ENCODE results near the gene ATG2A. TPM values are rescaled to one million over a fixed set of nuclear protein-coding genes. Genes with fewer than 3 reads are reported as not detected.

The ATG2A gene
- total and polyA plus RNA-seq, 9 of the 15 experiments (the other 6 are each of a cell fraction or from before 2014, with no cell fraction given): 0.25 to 45.9 (median 5.2) TPM

GRCh38 chr11:64878494-64879243, 38.3 kb downstream of the ATG2A start, which contains the start of gene EHD1 (continued):
- TF ChIP-seq, protein P1, sequence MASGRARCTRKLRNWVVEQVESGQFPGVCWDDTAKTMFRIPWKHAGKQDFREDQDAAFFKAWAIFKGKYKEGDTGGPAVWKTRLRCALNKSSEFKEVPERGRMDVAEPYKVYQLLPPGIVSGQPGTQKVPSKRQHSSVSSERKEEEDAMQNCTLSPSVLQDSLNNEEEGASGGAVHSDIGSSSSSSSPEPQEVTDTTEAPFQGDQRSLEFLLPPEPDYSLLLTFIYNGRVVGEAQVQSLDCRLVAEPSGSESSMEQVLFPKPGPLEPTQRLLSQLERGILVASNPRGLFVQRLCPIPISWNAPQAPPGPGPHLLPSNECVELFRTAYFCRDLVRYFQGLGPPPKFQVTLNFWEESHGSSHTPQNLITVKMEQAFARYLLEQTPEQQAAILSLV (tag; IDR thresholded peaks at IDR 0.05): no peak
- TF ChIP-seq, protein P2, sequence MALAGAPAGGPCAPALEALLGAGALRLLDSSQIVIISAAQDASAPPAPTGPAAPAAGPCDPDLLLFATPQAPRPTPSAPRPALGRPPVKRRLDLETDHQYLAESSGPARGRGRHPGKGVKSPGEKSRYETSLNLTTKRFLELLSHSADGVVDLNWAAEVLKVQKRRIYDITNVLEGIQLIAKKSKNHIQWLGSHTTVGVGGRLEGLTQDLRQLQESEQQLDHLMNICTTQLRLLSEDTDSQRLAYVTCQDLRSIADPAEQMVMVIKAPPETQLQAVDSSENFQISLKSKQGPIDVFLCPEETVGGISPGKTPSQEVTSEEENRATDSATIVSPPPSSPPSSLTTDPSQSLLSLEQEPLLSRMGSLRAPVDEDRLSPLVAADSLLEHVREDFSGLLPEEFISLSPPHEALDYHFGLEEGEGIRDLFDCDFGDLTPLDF (CRISPR knock-in tag; IDR thresholded peaks at IDR 0.05): peak; percentile 81; the same call in 1 of the 2 replicates
- TF ChIP-seq, protein P3, sequence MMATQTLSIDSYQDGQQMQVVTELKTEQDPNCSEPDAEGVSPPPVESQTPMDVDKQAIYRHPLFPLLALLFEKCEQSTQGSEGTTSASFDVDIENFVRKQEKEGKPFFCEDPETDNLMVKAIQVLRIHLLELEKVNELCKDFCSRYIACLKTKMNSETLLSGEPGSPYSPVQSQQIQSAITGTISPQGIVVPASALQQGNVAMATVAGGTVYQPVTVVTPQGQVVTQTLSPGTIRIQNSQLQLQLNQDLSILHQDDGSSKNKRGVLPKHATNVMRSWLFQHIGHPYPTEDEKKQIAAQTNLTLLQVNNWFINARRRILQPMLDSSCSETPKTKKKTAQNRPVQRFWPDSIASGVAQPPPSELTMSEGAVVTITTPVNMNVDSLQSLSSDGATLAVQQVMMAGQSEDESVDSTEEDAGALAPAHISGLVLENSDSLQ (IDR thresholded peaks at IDR 0.05): peak; percentile 49; the same call in 1 of the 2 replicates
- no peak for TF ChIP-seq TRIM28 (IDR thresholded peaks at IDR 0.05)
- TF ChIP-seq MED1 (CRISPR knock-in tag; IDR thresholded peaks at IDR 0.05; ENCODE audit: borderline replicate concordance): no peak
- no peak for TF ChIP-seq HMG20B (CRISPR knock-in tag; IDR thresholded peaks at IDR 0.05)
- peak; percentile 59 to 63; a peak in 2 of 4 replicates for TF ChIP-seq TEAD1 (CRISPR knock-in tag; IDR thresholded peaks at IDR 0.05)
- no peak for TF ChIP-seq ZNF785 (CRISPR knock-in tag; IDR thresholded peaks at IDR 0.05)
- peak; percentile 61; the same call in 1 of the 2 replicates for TF ChIP-seq SMARCA4 (IDR thresholded peaks at IDR 0.05)
- peak; percentile 85; the same call in 1 of the 2 replicates for TF ChIP-seq GTF2E2 (tag; IDR thresholded peaks at IDR 0.05)
- no peak for TF ChIP-seq ZBTB5 (IDR thresholded peaks at IDR 0.05)
- TF ChIP-seq RBM14 (IDR thresholded peaks at IDR 0.05; ENCODE audit: borderline replicate concordance, insufficient read depth, low read depth, low read length): no peak
- TF ChIP-seq RBM25 (IDR thresholded peaks at IDR 0.05; ENCODE audit: low read depth, low read length, severe bottlenecking): peak; percentile 94
- no peak for TF ChIP-seq FOXM1 (IDR thresholded peaks at IDR 0.05; ENCODE audit: low read depth)
- no peak for TF ChIP-seq FOXM1 (CRISPR knock-in tag; IDR thresholded peaks at IDR 0.05; ENCODE audit: low read depth)
- no peak for TF ChIP-seq GATA2 (CRISPR knock-in tag; IDR thresholded peaks at IDR 0.05)
- TF ChIP-seq ZBED1 (IDR thresholded peaks at IDR 0.05): no peak
- peak; percentile 85 for TF ChIP-seq SUPT5H (IDR thresholded peaks at IDR 0.05)
- TF ChIP-seq ZFP91 (CRISPR knock-in tag; IDR thresholded peaks at IDR 0.05): no peak
- TF ChIP-seq NFYB (IDR thresholded peaks at IDR 0.05; ENCODE audit: extremely low read depth, insufficient read length): no peak

All from K562 (cell line).